GM19240 (cell line): Measurements from ENCODE around the gene HNRNPCL1.
"Not testable (repeated sequence)": the region's sequence is repeated elsewhere in the genome, so short reads cannot be mapped to it uniquely, and the experiment has no call there.

Source experiments
- DNase-seq: peaks from one replicate; pipeline ENCODE4 v3.0.0; 2011; ENCODE audit warnings: low spot score; ENCODE audit not compliant: insufficient read length

HNRNPCL1 gene

DNA sequence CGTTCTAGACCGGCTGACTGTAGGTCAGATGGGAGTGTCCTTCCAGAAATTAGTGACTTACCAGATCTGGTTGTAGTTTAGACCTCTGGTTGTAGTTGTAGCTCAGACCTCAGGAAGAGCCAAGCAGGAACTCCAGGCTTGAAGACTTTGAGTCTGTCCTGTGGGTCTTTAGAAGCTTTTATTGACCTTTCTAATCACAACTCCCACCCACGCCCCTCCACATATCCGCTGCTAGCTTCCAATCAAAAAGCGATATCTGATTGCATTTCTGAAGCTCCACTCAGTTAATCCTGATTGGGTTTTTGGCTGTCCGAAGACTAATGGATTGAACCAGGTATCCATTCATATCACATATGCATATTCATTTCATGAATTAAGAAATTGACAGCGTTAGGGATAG is at the start of gene HNRNPCL1:
Gene HNRNPCL1 (minus strand): TSS at position 101 of the 400 bp plus-strand sequence. CDS start 431 bp downstream, outside the sequence.
- DNase-seq: not testable (repeated sequence)

DNA sequence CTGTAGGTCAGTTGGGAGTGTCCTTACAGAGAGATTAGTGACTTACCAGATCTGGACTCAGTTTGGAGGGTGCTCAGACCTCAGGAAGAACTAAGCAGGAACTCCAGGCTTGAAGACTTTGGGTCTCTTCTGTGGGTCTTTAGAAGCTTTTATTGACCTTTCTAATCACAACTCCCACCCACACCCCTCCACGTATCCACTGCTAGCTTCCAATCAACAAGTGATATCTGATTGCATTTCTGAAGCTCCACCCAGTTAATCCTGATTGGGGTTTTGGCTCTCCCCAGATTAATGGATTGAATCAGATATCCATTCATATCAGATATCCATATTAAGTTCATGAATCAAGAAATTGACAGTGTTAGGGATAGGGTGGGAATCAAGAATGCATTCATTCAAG is 49.6 kb upstream of the HNRNPCL1 start, which contains the start of gene PRAMEF10:
Gene PRAMEF10 (minus strand): TSS at position 101 of the 400 bp plus-strand sequence. CDS start 2,423 bp downstream, outside the sequence.
- DNase-seq: not testable (repeated sequence)

DNA sequence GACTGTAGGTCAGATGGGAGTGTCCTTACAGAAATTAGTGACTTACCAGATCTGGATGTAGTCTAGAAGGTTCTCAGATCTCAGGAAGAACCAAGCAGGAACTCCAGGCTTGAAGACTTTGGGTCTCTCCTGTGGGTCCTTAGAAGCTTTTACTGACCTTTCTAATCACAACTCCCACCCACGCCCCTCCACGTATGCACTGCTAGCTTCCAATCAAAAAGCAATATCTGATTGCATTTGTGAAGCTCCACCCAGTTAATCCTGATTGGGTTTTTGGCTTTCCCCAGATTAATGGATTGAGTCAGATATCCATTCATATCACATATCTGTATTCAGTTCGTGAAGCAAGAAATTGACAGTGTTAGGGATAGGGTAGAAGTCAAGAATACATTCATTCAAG is 37.6 kb upstream of the HNRNPCL1 start, which contains the start of gene PRAMEF4:
Gene PRAMEF4 (minus strand): TSS at position 101 of the 400 bp plus-strand sequence. CDS start 2,807 bp downstream, outside the sequence.
- not testable (repeated sequence) for DNase-seq

DNA sequence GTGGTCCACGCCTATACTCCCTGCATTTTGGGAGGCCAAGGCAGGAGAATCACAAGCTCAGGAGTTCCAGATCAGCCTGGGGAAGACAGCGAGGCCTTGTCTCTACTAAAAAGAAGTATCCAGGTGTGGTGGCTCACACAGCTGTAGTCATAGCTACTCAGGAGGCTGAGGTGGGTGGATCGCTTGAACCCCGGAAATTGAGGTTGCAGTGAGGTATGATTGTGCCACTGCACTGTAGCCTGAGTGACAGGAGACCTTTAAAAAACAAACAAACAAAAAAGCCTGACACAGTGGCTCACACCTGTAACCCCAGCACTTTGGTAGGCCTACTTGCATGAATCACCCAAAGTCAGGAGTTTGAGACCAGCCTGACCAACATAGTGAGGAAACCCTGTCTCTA is 29.9 kb upstream of the HNRNPCL1 start:
- not testable (repeated sequence) for DNase-seq

DNA sequence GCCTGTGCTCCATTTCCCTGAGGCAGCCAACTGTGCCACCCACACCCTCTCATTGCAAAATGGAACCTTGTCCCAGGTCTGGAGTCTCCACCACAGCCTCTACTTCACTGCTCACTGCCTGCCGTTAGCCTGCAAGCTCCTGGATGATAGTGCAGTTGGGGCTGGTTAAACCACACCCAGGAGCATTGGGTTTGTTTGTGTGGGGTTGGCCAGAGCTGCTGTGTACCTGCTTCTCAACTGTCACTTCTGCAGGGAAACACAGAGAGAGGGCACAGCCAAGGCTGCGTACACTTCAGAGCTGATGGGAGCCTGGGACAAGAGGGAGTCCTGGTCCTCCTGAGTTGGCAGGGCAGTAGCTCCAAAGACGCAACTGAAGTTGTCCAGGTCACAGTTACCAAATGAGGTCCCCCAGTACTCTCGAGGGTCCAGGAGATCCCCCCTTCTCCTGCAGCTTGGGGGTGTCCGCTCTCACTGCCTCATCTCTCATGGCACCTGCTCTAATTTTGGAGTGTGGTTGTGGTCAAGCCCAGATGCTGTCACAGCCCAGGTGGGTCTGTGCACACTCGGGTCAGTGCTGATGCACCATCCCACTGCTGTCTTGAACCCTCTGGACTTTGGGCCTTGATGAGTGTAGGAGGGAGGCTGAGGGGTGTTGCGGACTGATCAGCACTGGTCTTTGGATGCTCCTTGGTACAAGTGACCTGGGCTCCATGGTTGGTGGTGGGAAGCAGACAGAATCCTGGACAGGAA is 14.8 kb upstream of the HNRNPCL1 start:
- DNase-seq: not testable (repeated sequence)

DNA sequence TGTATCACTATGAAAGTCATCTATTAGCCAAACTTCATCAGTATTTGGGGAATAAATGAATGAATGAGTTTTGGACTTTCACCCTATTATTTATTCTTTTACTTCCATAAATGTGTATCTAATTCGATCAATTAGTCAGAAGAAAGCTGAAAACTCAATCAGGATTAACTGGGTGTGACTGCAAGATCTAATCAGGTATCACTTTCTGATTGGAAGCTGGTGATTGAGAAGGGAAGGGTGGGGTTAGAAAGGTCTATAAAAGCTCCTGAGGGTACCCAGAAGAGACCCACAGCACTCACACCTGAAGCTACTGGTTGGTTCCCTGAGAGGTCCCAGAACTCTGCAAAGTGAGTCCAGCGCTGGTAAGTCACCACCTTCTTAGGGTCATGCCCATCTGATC is 8.3 kb upstream of the HNRNPCL1 start, which contains the start of gene PRAMEF2:
Gene PRAMEF2 (plus strand): TSS at position 301 of the 400 bp plus-strand sequence. CDS start 1,924 bp downstream, outside the sequence.
- DNase-seq: not testable (repeated sequence)

DNA sequence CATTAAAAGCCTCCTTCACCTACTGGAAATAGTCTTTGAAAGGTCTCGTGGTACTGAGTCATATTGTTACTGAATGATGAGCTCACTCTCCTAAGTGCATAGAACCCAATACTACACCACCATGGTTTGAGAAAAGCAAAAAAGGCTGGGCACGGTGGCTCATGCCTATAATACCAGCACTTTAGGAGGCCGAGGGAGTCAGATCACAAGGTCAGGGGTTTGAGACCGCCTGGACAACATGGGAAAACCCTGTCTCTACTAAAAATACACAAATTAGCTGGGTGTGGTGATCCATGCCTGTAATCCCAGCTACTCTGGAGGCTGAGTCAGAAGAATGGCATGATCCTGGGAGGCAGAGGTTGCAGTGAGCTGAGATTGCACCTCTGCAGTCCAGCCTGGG is 3.3 kb upstream of the HNRNPCL1 start:
- no peak for DNase-seq

DNA sequence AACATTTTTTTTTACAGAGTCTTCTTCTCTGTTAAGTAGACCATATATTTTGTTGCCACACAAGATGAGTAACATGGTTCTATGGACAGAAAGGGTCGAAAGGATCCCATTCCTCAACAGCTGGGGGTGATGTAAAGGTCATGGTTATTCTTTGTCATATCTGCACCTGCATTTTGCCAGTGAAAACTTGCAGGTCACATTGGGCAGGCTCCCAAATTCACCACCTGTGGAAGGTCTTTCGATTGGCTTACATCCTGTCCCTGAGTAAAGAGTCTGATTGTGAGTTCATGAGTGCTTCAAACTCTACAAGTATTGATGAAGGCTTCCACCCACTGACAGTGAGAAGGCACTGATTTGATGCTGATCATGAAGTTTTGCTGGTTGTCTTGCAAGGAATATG is 15.3 kb downstream of the HNRNPCL1 start:
- DNase-seq: not testable (repeated sequence)

DNA sequence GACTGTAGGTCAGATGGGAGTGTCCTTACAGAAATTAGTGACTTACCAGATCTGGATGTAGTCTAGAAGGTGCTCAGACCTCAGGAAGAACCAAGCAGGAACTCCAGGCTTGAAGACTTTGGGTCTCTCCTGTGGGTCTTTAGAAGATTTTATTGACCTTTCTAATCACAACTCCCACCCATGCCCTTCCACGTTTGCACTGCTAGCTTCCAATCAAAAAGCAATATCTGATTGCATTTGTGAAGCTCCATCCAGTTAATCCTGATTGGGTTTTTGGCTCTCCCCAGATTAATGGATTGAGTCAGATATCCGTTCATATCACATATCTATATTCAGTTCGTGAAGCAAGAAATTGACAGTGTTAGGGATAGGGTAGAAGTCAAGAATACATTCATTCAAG is 17.2 kb downstream of the HNRNPCL1 start, which contains the start of gene PRAMEF11:
Gene PRAMEF11 (minus strand): TSS at position 101 of the 400 bp plus-strand sequence. CDS start 2,621 bp downstream, outside the sequence.
- DNase-seq: not testable (repeated sequence)

DNA sequence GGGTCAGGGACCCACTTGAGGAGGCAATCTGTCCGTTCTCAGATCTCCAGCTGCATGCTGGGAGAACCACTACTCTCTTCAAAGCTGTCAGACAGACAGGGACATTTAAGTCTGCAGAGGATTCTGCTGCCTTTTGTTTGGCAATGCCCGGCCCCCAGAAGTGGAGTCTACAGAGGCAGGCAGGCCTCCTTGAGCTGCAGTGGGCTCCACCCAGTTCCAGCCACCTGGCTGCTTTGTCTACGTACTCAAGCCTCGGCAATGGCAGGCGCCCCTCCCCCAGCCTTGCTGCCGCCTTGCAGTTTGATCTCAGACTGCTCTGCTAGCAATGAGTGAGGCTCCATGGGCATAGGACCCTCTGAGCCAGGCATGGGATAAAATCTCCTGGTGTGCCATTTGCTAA is 29.5 kb downstream of the HNRNPCL1 start:
- not testable (repeated sequence) for DNase-seq

DNA sequence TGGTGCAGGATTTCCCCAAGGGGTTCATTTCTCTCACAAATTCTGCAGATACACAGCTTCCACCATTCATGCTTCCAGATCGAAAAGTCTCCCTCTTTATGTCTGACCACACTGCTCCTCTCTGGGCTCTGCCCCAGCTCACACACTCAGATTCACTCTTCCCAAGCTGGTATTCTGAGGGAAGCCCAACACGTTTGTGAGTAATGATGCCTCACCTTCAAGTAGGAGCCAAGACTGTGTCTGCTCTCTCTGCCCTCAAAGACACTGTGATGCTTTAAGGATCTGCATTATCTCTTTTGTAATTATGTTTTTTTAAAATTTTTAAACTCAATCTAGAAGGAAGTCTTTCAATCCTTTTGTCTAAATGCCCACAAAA is 37.1 kb downstream of the HNRNPCL1 start:
- no peak for DNase-seq

DNA sequence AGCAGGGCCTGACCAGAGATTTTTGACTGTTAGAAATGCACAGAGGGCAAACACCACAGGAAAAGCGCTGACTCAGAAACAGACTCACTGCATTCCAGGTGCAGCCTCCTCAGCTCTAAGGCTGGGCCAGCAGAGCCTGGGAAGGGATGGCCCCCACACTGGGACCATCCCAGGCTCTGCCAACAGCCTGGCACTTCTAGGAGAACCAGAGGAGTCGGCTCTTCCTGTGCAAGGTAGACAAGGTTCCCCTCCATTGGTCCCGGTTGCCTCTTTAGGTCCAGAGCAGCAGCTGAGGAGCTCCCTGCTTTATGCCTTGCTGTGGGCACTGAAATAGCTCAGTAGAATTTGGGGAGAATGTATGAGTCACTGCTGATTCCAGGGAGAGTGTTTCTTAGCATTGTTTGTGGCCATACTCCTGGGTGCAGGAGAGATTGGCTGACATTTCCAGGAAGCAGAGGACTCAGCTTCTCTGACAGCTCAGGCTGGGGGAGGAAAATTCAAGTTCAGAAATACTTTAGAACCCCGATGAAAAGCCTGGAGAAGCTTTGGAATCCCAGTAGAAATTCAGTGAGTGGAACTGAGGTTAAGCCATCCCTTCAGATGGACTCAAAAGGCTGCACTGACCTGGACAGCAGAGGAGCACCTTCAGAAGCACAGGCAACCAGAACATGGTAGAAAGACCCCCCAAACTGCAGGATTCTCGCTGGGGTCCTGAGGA is 37.7 kb downstream of the HNRNPCL1 start:
- DNase-seq: no peak

DNA sequence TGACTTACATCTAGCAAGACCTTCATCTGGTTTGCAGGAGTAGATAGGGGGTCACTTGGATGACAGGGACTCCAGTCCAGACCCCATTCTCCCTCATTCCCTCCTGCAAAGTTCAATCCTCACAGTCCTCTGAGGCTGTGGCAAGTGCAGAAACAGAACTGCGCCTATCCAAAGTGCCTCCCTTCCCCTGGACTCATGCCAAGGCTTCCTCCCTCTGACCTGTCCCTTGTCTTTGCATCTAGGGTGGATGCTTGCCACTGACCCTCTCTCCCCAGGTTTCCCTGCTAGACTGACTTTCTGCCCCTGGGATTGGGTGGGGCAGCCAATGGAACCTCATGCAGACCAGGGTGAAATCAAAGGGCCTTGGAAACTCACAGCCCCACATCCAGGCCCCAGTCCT is 38.6 kb downstream of the HNRNPCL1 start:
- no peak for DNase-seq

DNA sequence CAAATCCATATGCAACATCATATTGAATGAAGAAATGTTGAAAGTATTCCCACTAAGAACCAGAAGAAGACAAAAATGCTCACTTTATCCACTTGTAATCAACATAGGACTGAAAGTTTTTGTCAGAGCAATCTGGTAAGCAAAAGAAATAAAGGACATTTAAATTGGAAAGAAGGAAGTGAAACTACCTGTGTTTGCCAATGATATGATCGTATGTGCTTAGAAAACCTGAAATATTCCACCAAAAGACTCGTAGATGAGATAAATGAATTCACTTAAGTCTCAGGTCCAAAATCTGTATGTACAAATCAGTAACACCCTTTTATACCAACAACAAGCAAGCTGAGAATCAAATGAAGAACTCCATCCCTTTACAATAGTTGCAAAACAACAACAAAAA is 48.8 kb downstream of the HNRNPCL1 start:
- no peak for DNase-seq

DNA sequence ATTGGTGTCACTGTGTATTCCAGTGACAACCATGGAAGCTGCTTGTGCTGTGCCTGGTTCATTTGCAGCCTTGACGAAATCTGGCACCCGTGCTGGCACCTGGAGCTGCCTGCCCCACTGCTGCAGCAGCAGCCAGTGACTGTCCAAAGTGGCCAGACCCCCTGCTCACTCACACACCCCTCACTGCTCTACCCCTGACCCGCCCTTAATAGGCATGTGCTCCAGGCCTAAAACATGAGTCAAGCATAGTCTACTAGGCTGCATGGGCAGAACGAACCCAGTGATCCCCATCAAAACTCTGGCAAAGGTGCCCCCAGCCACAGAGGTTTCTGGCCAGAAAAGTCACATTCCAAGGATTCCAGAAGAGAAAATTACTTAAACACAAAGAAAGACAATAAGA is 49.6 kb downstream of the HNRNPCL1 start:
- no peak for DNase-seq
